Measurements from ENCODE around the gene PEAK1. TPM values are rescaled to one million over a fixed set of nuclear protein-coding genes. Genes with fewer than 3 reads are reported as not detected.

Gene PEAK1
- total and polyA plus RNA-seq, 9 of the 15 experiments (the other 6 are each of a cell fraction or from before 2014, with no cell fraction given), result 0.99 to 22.4 (median 10.8) TPM

- POLR2A ChIA-PET, result no interaction called here
- CTCF ChIA-PET (ENCODE audit: low intra/inter-chr PET ratio), result interaction anchor here (0.7 kb wide), 1 partner anchor 76 kb away, joined by 4 read pairs; no protein-coding TSS in a partner anchor
- Histone ChIP-seq H3K4me3 (no peak overlapping the region), H3K9me1 (ENCODE audit: control insufficient read depth, insufficient read depth, low read length) (no peaks in the 10 kb centered on the region), H3K79me2 (ENCODE audit: control insufficient read depth, insufficient read depth, low read length) (no peaks in the 10 kb centered on the region), H4K20me1 (replicated peaks; ENCODE audit: control insufficient read depth, insufficient read depth, low read length) (no peaks in the 10 kb centered on the region), H3K27me3 (ENCODE audit: control insufficient read depth in 2 of 2, insufficient read depth in 2 of 2, low read length in 2 of 2) (no peaks in the 10 kb centered on the region), H2AFZ (ENCODE audit: low read depth, low read length) (no peak overlapping the region), H3K27ac (ENCODE audit: extremely low read depth, low read depth, low read length) (no peak overlapping the region), H3K9ac (ENCODE audit: insufficient read depth in 1 of 2, low read depth in 2 of 2, low read length in 2 of 2) (no peak overlapping the region), H3K4me1 (replicated peaks in 1 of 2; ENCODE audit: control insufficient read depth in 2 of 2, insufficient read depth in 2 of 2, low read length in 2 of 2) (no peaks in the 10 kb centered on the region), H3K4me2 (ENCODE audit: insufficient read depth, low read length) (no peak overlapping the region), H3K9me3 (replicated peaks; ENCODE audit: control insufficient read depth, insufficient read depth, low read depth, low read length) (no peaks in the 10 kb centered on the region), H3K36me3 (ENCODE audit: control insufficient read depth, insufficient read depth, low read length) (peaks cover 12% of the 10 kb centered on the region; the same call in 1 of the 3 replicates)
- FAIRE-seq (no peak), DNase-seq (ENCODE audit: extremely low read depth in 1 of 4, low spot score in 3 of 4) (no peak), ATAC-seq (no peak)
- no TSS peak for BruUV-seq (replicated peaks)
- intact Hi-C loops (cut with micrococcal nuclease) (no loop called here), in situ Hi-C loops (cut with MboI) (no loop called here)
- WGBS (ENCODE audit: insufficient coverage, low coverage, missing lambda C conversion rate), result 38% methylated on average over 1 of the region's 1 CpG
- TF ChIP-seq ZBTB17 (CRISPR knock-in tag; IDR thresholded peaks at IDR 0.05) (no peak), ADNP (tag; IDR thresholded peaks at IDR 0.05) (no peak), PRMT5 (CRISPR knock-in tag; IDR thresholded peaks at IDR 0.05) (no peak), HOMEZ (CRISPR knock-in tag; IDR thresholded peaks at IDR 0.05) (no peak), NR1H2 (CRISPR knock-in tag; IDR thresholded peaks at IDR 0.05) (no peak), RNF219 (CRISPR knock-in tag; IDR thresholded peaks at IDR 0.05) (no peak), ZNF583 (CRISPR knock-in tag; IDR thresholded peaks at IDR 0.05) (no peak), CHCHD3 (CRISPR knock-in tag; IDR thresholded peaks at IDR 0.05) (no peak), TRIM25 (IDR thresholded peaks at IDR 0.05; ENCODE audit: borderline replicate concordance) (no peak), RBM17 (IDR thresholded peaks at IDR 0.05; ENCODE audit: borderline replicate concordance, low read depth, low read length) (no peak), HDAC2 (IDR thresholded peaks at IDR 0.05) (no peak), NCOA6 (IDR thresholded peaks at IDR 0.05) (no peak), MAX (CRISPR knock-in tag; IDR thresholded peaks at IDR 0.05) (no peak), GTF2A2 (tag; IDR thresholded peaks at IDR 0.05) (no peak), ELK3 (CRISPR knock-in tag; IDR thresholded peaks at IDR 0.05) (no peak), ZFPM2 (CRISPR knock-in tag; IDR thresholded peaks at IDR 0.05) (no peak), MYNN (IDR thresholded peaks at IDR 0.05) (no peak), MYNN (CRISPR knock-in tag; IDR thresholded peaks at IDR 0.05) (no peak)
Measured at GRCh38 chr15:77454265-77454664, 34.4 kb upstream of the PEAK1 start.

Measured in K562 (cell line).